AG09309 (cell line): ENCODE results near the gene GLRX.

Experiments used
- DNase-seq: peaks from one replicate; pipeline ENCODE4 v3.0.0-alpha.2; 2010; ENCODE audit warnings: low read depth
- H3K4me3 ChIP-seq: 2 replicates; pipeline ENCODE4 v1.5.1; 2011; ENCODE audit warnings: mild to moderate bottlenecking, low read depth, low read length, moderate library complexity; ENCODE audit not compliant: control insufficient read depth
- CTCF ChIP-seq: IDR thresholded peaks from 2 replicates; pipeline ENCODE4 v1.5.1; 2011; ENCODE audit warnings: mild to moderate bottlenecking, low read depth, low read length, inconsistent platforms; ENCODE audit not compliant: insufficient read depth, control insufficient read depth; ENCODE audit errors: missing control alignments

Gene GLRX

GRCh38 chr5:95771892-95772291 is 50.6 kb downstream of the GLRX start:
- no peak for DNase-seq
- H3K4me3 ChIP-seq: no peak overlapping the region
- TF ChIP-seq CTCF: no peak

- DNase-seq: no peak
- no peak for TF ChIP-seq CTCF
- H3K4me3 ChIP-seq: no peak overlapping the region
Observed at GRCh38 chr5:95770830-95771708, 51.5 kb downstream of the GLRX start.

- TF ChIP-seq CTCF: no peak
- DNase-seq: no peak
- no peak overlapping the region for H3K4me3 ChIP-seq
Observed at GRCh38 chr5:95768731-95769130, 53.8 kb downstream of the GLRX start.

GRCh38 chr5:95763941-95764340 is 58.6 kb downstream of the GLRX start:
- no peak for TF ChIP-seq CTCF
- DNase-seq: no peak
- no peak overlapping the region for H3K4me3 ChIP-seq
